CD4-positive, alpha-beta T cell treated with Interferon alpha-2 for 1 hour (primary cell): ENCODE results near the gene SIRPB2.
"Not testable (repeated sequence)": the region's sequence is repeated elsewhere in the genome, so short reads cannot be mapped to it uniquely, and the experiment has no call there.

Experiments used
- DNase-seq, 2 donors: peaks; one replicate each; pipeline ENCODE4 v3.0.0-alpha.2; 2020 to 2022

Gene SIRPB2

GRCh38 chr20:1499528-1500420, 8.6 kb upstream of the SIRPB2 start:
- no peak for DNase-seq

- DNase-seq = not testable (repeated sequence)
Measured at GRCh38 chr20:1497371-1497770, 6.2 kb upstream of the SIRPB2 start.

- no peak for DNase-seq
Measured at GRCh38 chr20:1496930-1497329, 5.7 kb upstream of the SIRPB2 start.

- DNase-seq = no peak
Measured at GRCh38 chr20:1494436-1494835, 3.2 kb upstream of the SIRPB2 start.

- no peak for DNase-seq
Measured at GRCh38 chr20:1493536-1493935, 2.3 kb upstream of the SIRPB2 start.

- no peak for DNase-seq
Measured at GRCh38 chr20:1491860-1492642, 831 bp upstream of the SIRPB2 start.

- DNase-seq = no peak
Measured at GRCh38 chr20:1490643-1491195, 501 bp downstream of the SIRPB2 start.

- peak in 1 of 2 donors; percentile 13 for DNase-seq
Measured at GRCh38 chr20:1489764-1490436, 1.3 kb downstream of the SIRPB2 start.

- no peak for DNase-seq
Measured at GRCh38 chr20:1489325-1489724, 1.9 kb downstream of the SIRPB2 start.

- no peak for DNase-seq
Measured at GRCh38 chr20:1486566-1486965, 4.7 kb downstream of the SIRPB2 start.

GRCh38 chr20:1484438-1485116, 6.6 kb downstream of the SIRPB2 start:
- no peak for DNase-seq

GRCh38 chr20:1479831-1480595, 11.2 kb downstream of the SIRPB2 start:
- no peak for DNase-seq

GRCh38 chr20:1478566-1478965, 12.7 kb downstream of the SIRPB2 start:
- DNase-seq = no peak

- no peak for DNase-seq
Measured at GRCh38 chr20:1477896-1478490, 13.2 kb downstream of the SIRPB2 start.

GRCh38 chr20:1474817-1475603, 16.2 kb downstream of the SIRPB2 start:
- no peak for DNase-seq

- no peak for DNase-seq
Measured at GRCh38 chr20:1474325-1474724, 16.9 kb downstream of the SIRPB2 start.

GRCh38 chr20:1473246-1474220, 17.7 kb downstream of the SIRPB2 start:
- DNase-seq = no peak

GRCh38 chr20:1472556-1473245, 18.5 kb downstream of the SIRPB2 start:
- peak in 1 of 2 donors; percentile 33 for DNase-seq
